ENCODE measurements around the gene RASL12. TPM values are rescaled to one million over a fixed set of nuclear protein-coding genes. Genes with fewer than 3 reads are reported as not detected.

RASL12 gene
- total and polyA plus RNA-seq, 10 donors = 2.7 to 38.5 (median 9.3) TPM

DNA sequence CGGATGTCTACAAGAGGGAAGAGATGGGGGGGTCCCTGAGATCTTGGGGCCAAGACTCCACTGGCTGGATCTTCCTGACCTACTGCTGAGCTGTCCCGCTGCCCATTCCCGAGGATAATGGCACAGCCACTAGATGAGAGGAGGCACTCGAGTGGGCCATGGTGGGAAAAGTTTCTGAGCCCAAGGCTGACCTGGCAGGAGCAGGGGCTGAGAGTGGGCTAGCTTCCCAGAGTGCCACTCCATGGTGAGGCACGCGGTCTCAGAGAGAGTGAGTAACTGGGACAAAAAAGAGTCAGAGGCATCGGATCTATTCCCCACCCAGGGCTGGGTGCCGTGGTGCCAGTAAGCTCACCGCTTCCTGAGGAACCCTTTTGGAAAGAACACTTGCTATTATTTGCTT, 11.7 kb downstream of the RASL12 start:
- Histone ChIP-seq H3K4me3 (no peak overlapping the region), H3K27me3 (replicated peaks in 1 of 7) (no peaks in the 10 kb centered on the region), H3K27ac (no peak overlapping the region), H3K9me3 (no peaks in the 10 kb centered on the region), H3K4me1 (peaks cover 0 to 10% (median 0%) of the 10 kb centered on the region in 6 donors), H3K36me3 (peaks cover 0 to 16% (median 0%) of the 10 kb centered on the region in 6 donors)
- WGBS, 5 donors = 77 to 84% (median 81%) methylated on average over 9 of the region's 9 CpGs
- DNase-seq = no peak
- intact Hi-C loops (cut with DNase I; ENCODE audit: low total_unique reads) = loop anchor here (10.0 kb wide), 1 partner anchor 219 kb away; no protein-coding TSS in a partner anchor
- TF ChIP-seq, protein P1, sequence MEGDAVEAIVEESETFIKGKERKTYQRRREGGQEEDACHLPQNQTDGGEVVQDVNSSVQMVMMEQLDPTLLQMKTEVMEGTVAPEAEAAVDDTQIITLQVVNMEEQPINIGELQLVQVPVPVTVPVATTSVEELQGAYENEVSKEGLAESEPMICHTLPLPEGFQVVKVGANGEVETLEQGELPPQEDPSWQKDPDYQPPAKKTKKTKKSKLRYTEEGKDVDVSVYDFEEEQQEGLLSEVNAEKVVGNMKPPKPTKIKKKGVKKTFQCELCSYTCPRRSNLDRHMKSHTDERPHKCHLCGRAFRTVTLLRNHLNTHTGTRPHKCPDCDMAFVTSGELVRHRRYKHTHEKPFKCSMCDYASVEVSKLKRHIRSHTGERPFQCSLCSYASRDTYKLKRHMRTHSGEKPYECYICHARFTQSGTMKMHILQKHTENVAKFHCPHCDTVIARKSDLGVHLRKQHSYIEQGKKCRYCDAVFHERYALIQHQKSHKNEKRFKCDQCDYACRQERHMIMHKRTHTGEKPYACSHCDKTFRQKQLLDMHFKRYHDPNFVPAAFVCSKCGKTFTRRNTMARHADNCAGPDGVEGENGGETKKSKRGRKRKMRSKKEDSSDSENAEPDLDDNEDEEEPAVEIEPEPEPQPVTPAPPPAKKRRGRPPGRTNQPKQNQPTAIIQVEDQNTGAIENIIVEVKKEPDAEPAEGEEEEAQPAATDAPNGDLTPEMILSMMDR (IDR thresholded peaks at IDR 0.05 in 8 of 11, conservative IDR thresholded peaks at IDR 0.05 in 3 of 11) = no peak
- no peak for TF ChIP-seq POLR2AphosphoS5 (IDR thresholded peaks at IDR 0.05)
- no peak for TF ChIP-seq POLR2A (IDR thresholded peaks at IDR 0.05)

DNA sequence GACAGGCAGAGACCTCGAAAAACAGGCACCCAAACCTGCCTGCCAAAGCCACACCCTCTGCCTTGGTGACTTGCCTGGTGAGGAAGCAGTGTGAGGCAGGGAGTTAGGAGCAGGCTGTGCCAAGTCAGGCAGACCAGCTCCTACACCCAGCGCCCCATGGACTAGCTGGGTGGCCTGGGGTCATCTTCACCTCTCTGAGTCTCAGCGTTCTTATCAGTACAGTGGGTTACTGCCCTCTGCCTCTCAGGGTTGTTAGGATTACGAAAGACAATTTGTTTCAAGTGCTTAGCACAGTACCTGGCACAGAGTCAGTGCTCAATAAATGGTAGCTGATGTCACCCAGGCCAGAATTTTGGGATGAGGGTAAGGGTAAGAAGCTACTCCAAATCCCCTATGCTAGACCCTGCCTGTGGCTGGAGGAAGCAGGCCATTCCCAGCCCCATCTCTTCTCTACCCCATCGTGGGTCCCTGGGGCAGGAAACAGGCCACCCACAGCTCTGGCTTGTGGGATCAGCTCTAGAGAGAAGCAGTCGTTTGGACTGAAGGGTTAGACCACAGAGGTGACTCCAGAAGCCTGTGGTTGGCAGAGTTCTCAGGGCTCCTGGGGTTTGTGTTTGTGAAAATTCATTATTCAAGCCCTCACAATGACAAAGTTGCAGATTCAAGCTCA, 12.5 kb downstream of the RASL12 start:
- no peak for DNase-seq
- TF ChIP-seq, protein P1 (IDR thresholded peaks at IDR 0.05 in 8 of 11, conservative IDR thresholded peaks at IDR 0.05 in 3 of 11) = no peak
- TF ChIP-seq POLR2AphosphoS5 (IDR thresholded peaks at IDR 0.05) = no peak
- TF ChIP-seq POLR2A (IDR thresholded peaks at IDR 0.05) = no peak
- Histone ChIP-seq H3K9me3 (no peaks in the 10 kb centered on the region), H3K4me3 (no peak overlapping the region), H3K27me3 (replicated peaks in 1 of 7) (no peaks in the 10 kb centered on the region), H3K36me3 (peaks cover 0 to 16% (median 0%) of the 10 kb centered on the region in 6 donors), H3K27ac (peak overlapping the region in 2 of 8 donors; percentile 9 to 14), H3K4me1 (peaks cover 0 to 13% (median 2%) of the 10 kb centered on the region in 6 donors)
- WGBS, 5 donors = 20 to 55% (median 47%) methylated on average over 2 to 6 of the region's 6 CpGs
- intact Hi-C loops (cut with DNase I; ENCODE audit: low total_unique reads) = loop anchor here (10.0 kb wide), 1 partner anchor 219 kb away; no protein-coding TSS in a partner anchor

DNA sequence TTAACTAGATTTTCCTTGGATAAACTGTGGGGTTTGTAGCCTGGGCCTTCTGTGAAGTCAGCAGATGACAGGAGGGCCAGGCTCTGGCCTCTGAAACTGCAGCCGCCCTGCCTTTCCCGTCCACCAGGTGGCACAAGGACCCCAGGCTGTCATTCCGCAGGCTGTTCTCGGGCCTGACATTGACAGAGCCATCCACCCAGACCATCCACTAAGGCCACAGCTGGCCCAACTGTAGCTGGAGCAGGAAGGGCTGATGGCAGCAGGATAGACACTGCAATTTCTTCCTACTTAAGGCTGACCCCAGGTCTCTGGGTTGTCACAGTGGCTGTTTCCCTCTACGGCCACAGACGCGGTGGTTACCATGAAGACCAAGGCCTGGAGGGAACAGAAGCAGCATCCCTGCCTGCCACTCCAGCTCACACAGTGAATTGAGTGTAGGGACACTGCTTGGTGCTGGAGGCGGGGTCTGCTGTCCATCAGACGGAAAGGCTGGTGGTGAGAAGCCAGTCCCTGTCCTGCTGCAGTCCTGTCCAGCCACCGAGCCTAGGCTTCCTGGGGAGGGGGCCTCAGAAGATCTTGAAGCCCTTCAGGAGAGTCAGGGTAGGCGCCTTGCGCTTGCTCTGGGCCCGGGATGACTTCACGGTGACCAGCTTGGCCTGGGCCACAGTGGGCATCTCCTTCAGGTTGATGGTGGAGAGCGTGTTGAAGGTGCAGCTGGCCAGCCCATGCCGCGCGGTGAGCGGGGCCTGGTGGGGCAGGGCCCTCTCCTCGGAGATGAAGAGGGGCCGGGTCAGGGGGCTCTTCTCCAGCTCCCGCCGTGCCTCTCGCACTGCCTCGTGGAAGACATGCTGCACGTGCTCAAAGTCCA, 13.2 kb downstream of the RASL12 start:
- DNase-seq = peak; percentile 87
- Histone ChIP-seq H3K27ac (peak overlapping the region in 3 of 8 donors; percentile 3 to 14 (median 9)), H3K4me1 (peaks cover 8 to 21% (median 10%) of the 10 kb centered on the region in 6 donors), H3K4me3 (no peak overlapping the region), H3K36me3 (peaks cover 0 to 16% (median 0%) of the 10 kb centered on the region in 6 donors), H3K9me3 (no peaks in the 10 kb centered on the region), H3K27me3 (replicated peaks in 1 of 7) (no peaks in the 10 kb centered on the region)
- intact Hi-C loops (cut with DNase I; ENCODE audit: low total_unique reads) = loop anchor here (10.0 kb wide), 1 partner anchor 220 kb away; no protein-coding TSS in a partner anchor
- TF ChIP-seq, protein P1 (IDR thresholded peaks at IDR 0.05 in 8 of 11, conservative IDR thresholded peaks at IDR 0.05 in 3 of 11) = peak; percentile 60 to 93 (median 86)
- no peak for TF ChIP-seq POLR2A (IDR thresholded peaks at IDR 0.05)
- peak; percentile 37 to 64 (median 47) for TF ChIP-seq POLR2AphosphoS5 (IDR thresholded peaks at IDR 0.05)
- 62 to 79% (median 73%) methylated on average over 14 to 26 of the region's 26 CpGs for WGBS, 5 donors

Data from spleen (tissue), 11 donors.